Activated T-cell treated with anti-CD3 and anti-CD28 coated beads, Interleukin-2, amount 50 U/mL, for 72 hours (primary cell): ENCODE data around the gene SECISBP2L. TPM values are rescaled to one million over a fixed set of nuclear protein-coding genes. Genes with fewer than 3 reads are reported as not detected.

Experiments used
- ATAC-seq, 2 donors: fragments of 150-1000 bp; cut with Tn5 transposase; replicated peaks in 1 of 2; 2 replicates each; pipeline ENCODE4 v1.10.0; 2021; ENCODE audit warnings: moderate library complexity in 2 of 2, mild to moderate bottlenecking in 1 of 2
- DNase-seq, 2 donors: peaks; one replicate each; pipeline ENCODE4 v3.0.0; 2021 to 2022; ENCODE audit warnings: mixed read lengths in 1 of 2
- H3K27ac Mint-ChIP-seq: one replicate; pipeline ENCODE4 v1.8.0; 2022; ENCODE audit warnings: mild to moderate bottlenecking, moderate library complexity, mixed read lengths
- H3K27me3 Mint-ChIP-seq: one replicate; pipeline ENCODE4 v1.8.0; 2022; ENCODE audit warnings: low read depth, mixed read lengths
- H3K36me3 Mint-ChIP-seq, 2 donors: one replicate each; pipeline ENCODE4 v1.8.0; 2022; ENCODE audit warnings: mixed read lengths in 2 of 2, mild to moderate bottlenecking in 1 of 2; ENCODE audit not compliant: insufficient read depth in 2 of 2
- H3K4me1 Mint-ChIP-seq: one replicate; pipeline ENCODE4 v1.8.0; 2022; ENCODE audit warnings: low read depth, mixed read lengths
- H3K4me3 Mint-ChIP-seq, 2 donors: one replicate each; pipeline ENCODE4 v1.8.0; 2022; ENCODE audit warnings: mild to moderate bottlenecking in 2 of 2, mixed read lengths in 2 of 2, moderate library complexity in 2 of 2
- H3K9me3 Mint-ChIP-seq, 2 donors: one replicate each; pipeline ENCODE4 v1.8.0; 2022; ENCODE audit warnings: mixed read lengths in 2 of 2
- total RNA-seq, 2 donors: library from RNA; stranded (reverse); gene quantifications; one replicate each; pipeline ENCODE4 v1.2.3, GENCODE V29; 2022

SECISBP2L gene
- total RNA-seq, 2 donors from 2014 or later: 31.0 to 33.7 TPM

GRCh38 chr15:49023354-49023753 lies 22.9 kb downstream of the SECISBP2L start:
- H3K4me1 Mint-ChIP-seq: peaks cover 10% of the 10 kb centered on the region
- H3K4me3 Mint-ChIP-seq: peak overlapping the region in 1 of 2 donors; percentile 46
- peak; percentile 32 to 82 for ATAC-seq
- no peaks in the 10 kb centered on the region for H3K27me3 Mint-ChIP-seq
- H3K36me3 Mint-ChIP-seq: peaks cover 3 to 10% of the 10 kb centered on the region in 2 donors
- no peak for DNase-seq
- peak overlapping the region; percentile 68 for H3K27ac Mint-ChIP-seq
- no peaks in the 10 kb centered on the region for H3K9me3 Mint-ChIP-seq

GRCh38 chr15:49015896-49016295 lies 30.4 kb downstream of the SECISBP2L start:
- Mint-ChIP-seq H3K4me3 (no peak overlapping the region), H3K9me3 (no peaks in the 10 kb centered on the region), H3K36me3 (peaks cover 2 to 8% of the 10 kb centered on the region in 2 donors), H3K4me1 (peaks cover 5% of the 10 kb centered on the region), H3K27me3 (no peaks in the 10 kb centered on the region), H3K27ac (no peak overlapping the region)
- no peak for ATAC-seq
- DNase-seq: no peak

GRCh38 chr15:48999314-48999713 lies 46.9 kb downstream of the SECISBP2L start:
- Mint-ChIP-seq H3K4me3 (no peak overlapping the region), H3K27me3 (no peaks in the 10 kb centered on the region), H3K36me3 (peaks cover 1 to 11% of the 10 kb centered on the region in 2 donors), H3K27ac (no peak overlapping the region), H3K4me1 (no peaks in the 10 kb centered on the region), H3K9me3 (peaks cover 1 to 3% of the 10 kb centered on the region in 2 donors)
- ATAC-seq: no peak
- no peak for DNase-seq

- Mint-ChIP-seq H3K27ac (no peak overlapping the region), H3K36me3 (peaks cover 3 to 11% of the 10 kb centered on the region in 2 donors)
- no peak for ATAC-seq
Observed at GRCh38 chr15:48996276-48996675, 50.0 kb downstream of the SECISBP2L start.

GRCh38 chr15:48993380-48993779 lies 52.9 kb downstream of the SECISBP2L start:
- Mint-ChIP-seq H3K4me3 (no peak overlapping the region), H3K36me3 (peaks cover 3 to 11% of the 10 kb centered on the region in 2 donors), H3K27me3 (no peaks in the 10 kb centered on the region), H3K9me3 (no peaks in the 10 kb centered on the region), H3K4me1 (no peaks in the 10 kb centered on the region), H3K27ac (no peak overlapping the region)
- ATAC-seq (no peak), DNase-seq (no peak)

More at GRCh38 chr15:48996276-48996675, 50.0 kb downstream of the SECISBP2L start:
- no peaks in the 10 kb centered on the region for H3K9me3 Mint-ChIP-seq
- no peak for DNase-seq
- H3K4me3 Mint-ChIP-seq: no peak overlapping the region
- no peaks in the 10 kb centered on the region for H3K27me3 Mint-ChIP-seq
- no peaks in the 10 kb centered on the region for H3K4me1 Mint-ChIP-seq

- H3K36me3 Mint-ChIP-seq: peaks cover 3 to 11% of the 10 kb centered on the region in 2 donors
Observed at GRCh38 chr15:48992545-48992944, 53.7 kb downstream of the SECISBP2L start.

GRCh38 chr15:48992096-48992495 lies 54.1 kb downstream of the SECISBP2L start:
- no peaks in the 10 kb centered on the region for H3K9me3 Mint-ChIP-seq
- H3K27ac Mint-ChIP-seq: no peak overlapping the region
- H3K4me3 Mint-ChIP-seq: no peak overlapping the region
- DNase-seq (no peak), ATAC-seq (no peak)
- H3K4me1 Mint-ChIP-seq: no peaks in the 10 kb centered on the region
- H3K27me3 Mint-ChIP-seq: no peaks in the 10 kb centered on the region
- peaks cover 3 to 9% of the 10 kb centered on the region in 2 donors for H3K36me3 Mint-ChIP-seq

More at GRCh38 chr15:48992545-48992944, 53.7 kb downstream of the SECISBP2L start:
- H3K9me3 Mint-ChIP-seq: no peaks in the 10 kb centered on the region
- no peaks in the 10 kb centered on the region for H3K27me3 Mint-ChIP-seq
- no peaks in the 10 kb centered on the region for H3K4me1 Mint-ChIP-seq
- H3K4me3 Mint-ChIP-seq: no peak overlapping the region
- ATAC-seq (no peak), DNase-seq (no peak)
- H3K27ac Mint-ChIP-seq: peak overlapping the region; percentile 27

- DNase-seq (no peak), ATAC-seq (no peak)
- H3K4me3 Mint-ChIP-seq: no peak overlapping the region
- peaks cover 3% of the 10 kb centered on the region in 2 donors for H3K36me3 Mint-ChIP-seq
- no peaks in the 10 kb centered on the region for H3K9me3 Mint-ChIP-seq
- H3K27ac Mint-ChIP-seq: no peak overlapping the region
- no peaks in the 10 kb centered on the region for H3K4me1 Mint-ChIP-seq
- peaks cover under 1% of the 10 kb centered on the region for H3K27me3 Mint-ChIP-seq
Observed at GRCh38 chr15:48989170-48989569, 57.1 kb downstream of the SECISBP2L start.

- Mint-ChIP-seq H3K4me3 (no peak overlapping the region), H3K27ac (no peak overlapping the region), H3K36me3 (no peaks in the 10 kb centered on the region), H3K4me1 (no peaks in the 10 kb centered on the region), H3K9me3 (no peaks in the 10 kb centered on the region), H3K27me3 (peaks cover 10% of the 10 kb centered on the region)
- no peak for ATAC-seq
- no peak for DNase-seq
Observed at GRCh38 chr15:48987142-48987541, 59.1 kb downstream of the SECISBP2L start.

- H3K27me3 Mint-ChIP-seq: peaks cover 19% of the 10 kb centered on the region
- H3K4me3 Mint-ChIP-seq: no peak overlapping the region
- no peaks in the 10 kb centered on the region for H3K36me3 Mint-ChIP-seq
- H3K9me3 Mint-ChIP-seq: no peaks in the 10 kb centered on the region
- no peak overlapping the region for H3K27ac Mint-ChIP-seq
- ATAC-seq (no peak), DNase-seq (no peak)
- H3K4me1 Mint-ChIP-seq: no peaks in the 10 kb centered on the region
Observed at GRCh38 chr15:48986240-48986639, 60.0 kb downstream of the SECISBP2L start.

- no peak for DNase-seq
- Mint-ChIP-seq H3K9me3 (no peaks in the 10 kb centered on the region), H3K27me3 (peaks cover 25% of the 10 kb centered on the region), H3K4me1 (no peaks in the 10 kb centered on the region), H3K27ac (no peak overlapping the region), H3K36me3 (no peaks in the 10 kb centered on the region), H3K4me3 (no peak overlapping the region)
- no peak for ATAC-seq
Observed at GRCh38 chr15:48985516-48985915, 60.7 kb downstream of the SECISBP2L start.

- peaks cover 25% of the 10 kb centered on the region for H3K27me3 Mint-ChIP-seq
- H3K4me1 Mint-ChIP-seq: no peaks in the 10 kb centered on the region
- H3K4me3 Mint-ChIP-seq: no peak overlapping the region
- H3K27ac Mint-ChIP-seq: no peak overlapping the region
- ATAC-seq (no peak), DNase-seq (no peak)
- no peaks in the 10 kb centered on the region for H3K9me3 Mint-ChIP-seq
- H3K36me3 Mint-ChIP-seq: no peaks in the 10 kb centered on the region
Observed at GRCh38 chr15:48984811-48985352, 61.4 kb downstream of the SECISBP2L start.

- H3K36me3 Mint-ChIP-seq: no peaks in the 10 kb centered on the region
- no peak overlapping the region for H3K27ac Mint-ChIP-seq
- ATAC-seq: no peak
- H3K9me3 Mint-ChIP-seq: no peaks in the 10 kb centered on the region
- H3K27me3 Mint-ChIP-seq: peaks cover 25% of the 10 kb centered on the region
- no peak for DNase-seq
- no peak overlapping the region for H3K4me3 Mint-ChIP-seq
- no peaks in the 10 kb centered on the region for H3K4me1 Mint-ChIP-seq
Observed at GRCh38 chr15:48984021-48984710, 62.1 kb downstream of the SECISBP2L start.

GRCh38 chr15:48983300-48983699 lies 62.9 kb downstream of the SECISBP2L start:
- Mint-ChIP-seq H3K4me1 (no peaks in the 10 kb centered on the region), H3K9me3 (no peaks in the 10 kb centered on the region), H3K27me3 (peaks cover 25% of the 10 kb centered on the region), H3K4me3 (no peak overlapping the region), H3K36me3 (no peaks in the 10 kb centered on the region), H3K27ac (no peak overlapping the region)
- DNase-seq (no peak), ATAC-seq (no peak)
